ENCODE measurements around the gene PLXNA4. TPM values are rescaled to one million over a fixed set of nuclear protein-coding genes. Genes with fewer than 3 reads are reported as not detected.

Gene PLXNA4
- total RNA-seq, 1 experiment from 2014 or later = not detected

- H3K27me3 ChIP-seq (ENCODE audit: insufficient read depth, low read length) = peaks cover 77% of the 10 kb centered on the region
- no peaks in the 10 kb centered on the region for H3K36me3 ChIP-seq (ENCODE audit: control insufficient read depth in 1 of 2, insufficient read depth in 2 of 2, low read length in 2 of 2)
- H4K20me1 ChIP-seq (ENCODE audit: insufficient read depth) = no peaks in the 10 kb centered on the region
- CTCF ChIA-PET = no interaction called here
- no peaks in the 10 kb centered on the region for H3K79me2 ChIP-seq (ENCODE audit: insufficient read depth, low read length)
- no peak overlapping the region for H3K9ac ChIP-seq (ENCODE audit: low read length)
- RAD21 ChIA-PET (ENCODE audit: low non-redundant PET in 1 of 2, low total read pairs in 2 of 2, uncharacterized antibody in 2 of 2, unreplicated experiment in 2 of 2) = interaction anchor here in 1 of 2 experiments (0.6 kb wide), 1 partner anchor 26 kb away, joined by 3 read pairs; no protein-coding TSS in a partner anchor
- H3K9me3 ChIP-seq (ENCODE audit: control insufficient read depth in 1 of 2, insufficient read depth in 1 of 2, low read depth in 1 of 2, low read length in 2 of 2) = no peaks in the 10 kb centered on the region
- BruUV-seq (replicated peaks) = no TSS peak
- H3K9me2 ChIP-seq (ENCODE audit: insufficient read depth) = no peaks in the 10 kb centered on the region
- no peak overlapping the region for H3K4me3 ChIP-seq (replicated peaks in 1 of 2; ENCODE audit: low read depth in 1 of 2, low read length in 2 of 2)
- POLR2A ChIA-PET = no interaction called here
- H3K4me1 ChIP-seq (ENCODE audit: control insufficient read depth in 1 of 2, insufficient read depth in 2 of 2, low read length in 2 of 2) = 0 out of 4 replicates have a peak, but pooled peaks cover 0 to 3% of the 10 kb centered on the region in 2 experiments
- TF ChIP-seq CEBPB (IDR thresholded peaks at IDR 0.05; ENCODE audit: low read depth) (no peak), ZFX (IDR thresholded peaks at IDR 0.05) (no peak), MAX (IDR thresholded peaks at IDR 0.05) (no peak), SP1 (IDR thresholded peaks at IDR 0.05; ENCODE audit: low read depth) (no peak), TCF7L2 (IDR thresholded peaks at IDR 0.05; ENCODE audit: borderline replicate concordance, extremely low read depth, insufficient read depth, insufficient read length) (no peak), CTCF (IDR thresholded peaks at IDR 0.05 in 2 of 3, conservative IDR thresholded peaks at IDR 0.05 in 1 of 3; ENCODE audit: borderline replicate concordance in 1 of 3, insufficient read depth in 1 of 3, low read depth in 2 of 3, low read length in 2 of 3) (no peak), ZBTB33 (IDR thresholded peaks at IDR 0.05; ENCODE audit: extremely low read depth, insufficient replicate concordance, low read length) (no peak), CBX3 (IDR thresholded peaks at IDR 0.05; ENCODE audit: low read depth) (no peak), JUND (IDR thresholded peaks at IDR 0.05) (no peak), SIN3A (IDR thresholded peaks at IDR 0.05; ENCODE audit: low read depth) (no peak)
- no peak overlapping the region for H3K27ac ChIP-seq (ENCODE audit: low read depth, low read length)
- H2AFZ ChIP-seq (ENCODE audit: low read depth, low read length, poor library complexity, severe bottlenecking) = no peak overlapping the region
- ATAC-seq (no peak), DNase-seq (ENCODE audit: low read depth, low spot score) (no peak)
- H3K4me2 ChIP-seq (ENCODE audit: low read length) = no peak overlapping the region
- intact Hi-C loops (cut with micrococcal nuclease) = no loop called here
These were observed 435.9 kb downstream of the PLXNA4 start for GRCh38 chr7:132140341-132140740.
